HG02973 (cell line): ENCODE measurements around the gene NR3C2.
"Not testable (repeated sequence)": the region's sequence is repeated elsewhere in the genome, so short reads cannot be mapped to it uniquely, and the experiment has no call there.

ENCODE experiments used
- ATAC-seq: cut with Tn5 transposase; IDR thresholded peaks from one replicate; pipeline ENCODE4 v1.9.1; 2021; ENCODE audit warnings: moderate library complexity; ENCODE audit not compliant: unreplicated experiment

The NR3C2 gene

DNA sequence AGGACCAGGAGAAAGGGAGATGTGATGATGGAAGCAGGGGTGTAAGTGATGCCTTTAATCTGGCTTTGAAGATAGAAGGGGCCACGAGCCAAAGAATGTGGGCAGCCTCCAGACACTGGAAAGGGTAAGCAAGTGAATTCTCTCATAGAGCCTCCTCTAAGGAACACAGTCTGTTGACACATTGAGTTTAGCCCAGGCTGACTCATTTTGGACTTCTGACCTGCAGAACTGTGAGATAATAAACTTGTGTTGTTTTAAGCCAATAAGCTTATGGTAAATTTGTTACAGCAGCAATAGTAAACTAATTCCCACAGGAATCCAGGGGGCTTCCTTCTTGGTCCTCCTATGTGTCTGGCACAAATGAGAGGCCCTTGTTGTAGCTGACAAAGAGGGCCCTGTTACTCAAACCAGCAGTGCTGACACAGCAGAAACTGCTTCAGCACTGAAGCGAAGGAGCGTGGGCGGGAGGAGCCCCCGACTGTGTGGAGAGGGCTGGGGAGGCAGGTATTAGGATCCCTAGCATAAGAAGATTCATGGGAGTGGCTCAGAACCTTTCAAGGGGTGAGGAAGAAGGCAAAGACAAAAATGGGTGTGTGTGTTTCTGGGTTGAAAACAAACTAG is 268.7 kb downstream of the NR3C2 start:
- no peak for ATAC-seq

DNA sequence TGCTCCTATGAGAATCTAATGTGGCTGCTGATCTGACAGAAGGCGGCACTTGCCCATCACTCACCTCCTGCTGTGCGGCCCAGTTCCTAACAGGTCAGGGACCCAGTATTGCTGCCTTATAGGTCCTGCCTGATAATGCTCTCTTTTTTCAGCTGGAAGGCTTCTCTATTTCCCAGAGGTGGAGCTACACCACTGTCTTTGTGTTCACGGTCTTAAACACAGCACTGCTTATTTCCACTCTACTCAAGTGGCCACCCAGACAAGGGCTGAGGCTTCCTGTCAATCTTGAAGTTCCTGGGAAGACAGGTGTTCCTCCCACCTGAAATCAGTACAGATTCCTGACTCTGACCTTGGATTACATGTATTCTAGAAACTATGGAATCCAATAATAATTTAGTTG is 270.6 kb downstream of the NR3C2 start:
- no peak for ATAC-seq

DNA sequence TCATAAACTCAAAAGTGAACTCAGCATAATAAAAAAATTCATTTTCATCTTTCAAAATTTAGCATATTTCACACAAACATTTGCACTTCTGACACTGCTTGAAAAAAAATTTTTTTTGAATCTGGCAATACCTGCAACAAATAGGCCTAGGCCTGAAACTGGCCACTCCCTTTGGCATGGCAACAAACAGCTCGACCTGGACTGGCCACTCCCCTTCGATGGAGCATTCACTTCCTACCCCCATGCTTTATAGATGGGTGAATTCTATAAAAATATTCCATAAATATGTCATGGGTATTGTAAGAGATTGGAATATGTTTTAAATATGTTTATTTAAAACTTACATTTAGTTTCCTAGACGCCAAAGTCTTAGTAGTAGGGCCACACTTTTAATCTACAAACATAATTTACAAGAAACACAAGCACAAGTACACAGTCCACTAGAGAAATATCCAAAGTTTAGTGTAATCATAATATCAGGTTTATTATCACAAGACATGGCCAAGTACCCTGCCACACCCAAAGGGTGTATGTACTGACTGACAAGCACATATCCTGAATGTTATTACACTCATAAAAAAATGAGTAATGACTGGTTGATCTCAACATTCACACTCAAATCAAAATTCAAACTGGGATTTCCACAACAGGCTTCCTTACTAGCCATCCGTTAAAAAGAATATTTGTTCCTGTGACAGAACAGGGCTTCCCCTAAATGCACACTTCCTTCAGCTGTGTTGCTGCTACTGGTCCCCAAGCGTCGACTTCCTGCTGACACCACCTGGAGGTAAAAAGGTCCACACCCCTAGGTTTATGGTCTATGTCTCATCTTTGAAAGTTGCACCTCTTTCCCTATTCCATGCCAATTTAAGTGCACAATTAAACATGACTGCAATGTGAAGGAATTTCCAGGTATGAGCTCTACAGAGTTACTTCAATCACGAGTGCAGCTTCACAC is 271.5 kb downstream of the NR3C2 start:
- no peak for ATAC-seq

GRCh38 chr4:148166132-148166591 is 276.1 kb downstream of the NR3C2 start:
- ATAC-seq = no peak

- no peak for ATAC-seq
These were observed 277.7 kb downstream of the NR3C2 start for GRCh38 chr4:148164557-148164956.

DNA sequence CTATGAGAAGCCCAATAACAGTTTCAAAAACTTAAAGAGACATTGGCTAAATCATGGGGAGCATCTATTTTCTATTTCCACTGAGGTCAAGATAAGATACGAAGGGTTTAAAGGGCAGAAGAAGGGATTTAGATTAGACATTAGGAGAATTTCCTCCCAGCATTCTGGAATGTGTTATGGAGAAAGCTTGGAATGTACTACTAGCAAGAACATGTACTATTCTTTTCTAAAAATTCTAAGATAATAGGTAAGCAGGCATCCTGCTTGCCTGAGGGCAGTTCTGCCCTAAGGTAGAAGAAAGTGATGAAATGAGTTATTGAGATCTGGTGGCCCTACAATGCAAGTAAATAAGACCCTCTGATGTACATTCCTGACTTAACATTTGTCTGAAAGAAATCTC is 279.2 kb downstream of the NR3C2 start:
- ATAC-seq = no peak

DNA sequence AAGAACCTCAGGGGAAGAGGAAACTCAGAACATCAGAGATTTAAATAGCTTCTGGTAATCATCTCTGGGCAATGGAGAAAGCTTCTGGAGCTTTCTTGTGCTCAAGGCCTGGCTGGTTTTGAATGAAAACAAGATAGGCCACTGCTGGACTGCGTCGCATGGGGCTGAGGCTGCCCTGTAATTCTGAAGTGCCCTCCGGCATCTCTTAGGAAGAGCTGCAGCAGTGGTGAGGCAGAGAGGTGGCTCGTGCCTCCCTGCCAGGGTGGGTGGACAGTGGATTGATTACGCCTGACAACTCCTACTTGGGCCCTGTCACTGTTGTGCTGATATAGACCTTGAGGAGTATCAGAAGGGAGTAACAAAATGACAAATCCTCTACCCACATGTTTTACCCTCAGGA is 279.7 kb downstream of the NR3C2 start:
- no peak for ATAC-seq

DNA sequence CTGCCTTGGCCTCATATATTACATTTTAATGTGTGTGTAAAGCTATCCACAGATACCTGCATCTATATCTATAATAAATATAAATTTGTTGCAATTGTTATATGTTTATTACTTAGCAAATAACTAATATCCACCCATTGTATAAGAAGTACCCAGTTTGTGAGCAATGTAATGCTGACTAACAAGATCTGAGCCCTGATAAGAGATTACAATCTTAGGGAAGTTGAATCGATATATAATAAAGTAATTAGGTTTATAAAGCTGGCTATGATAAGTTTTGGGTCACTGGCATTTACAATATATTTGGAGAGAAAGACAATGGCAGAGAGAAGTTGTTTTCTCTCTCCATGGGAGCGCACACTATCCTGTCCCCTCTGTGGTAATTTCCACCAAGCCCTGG is 280.6 kb downstream of the NR3C2 start:
- no peak for ATAC-seq

DNA sequence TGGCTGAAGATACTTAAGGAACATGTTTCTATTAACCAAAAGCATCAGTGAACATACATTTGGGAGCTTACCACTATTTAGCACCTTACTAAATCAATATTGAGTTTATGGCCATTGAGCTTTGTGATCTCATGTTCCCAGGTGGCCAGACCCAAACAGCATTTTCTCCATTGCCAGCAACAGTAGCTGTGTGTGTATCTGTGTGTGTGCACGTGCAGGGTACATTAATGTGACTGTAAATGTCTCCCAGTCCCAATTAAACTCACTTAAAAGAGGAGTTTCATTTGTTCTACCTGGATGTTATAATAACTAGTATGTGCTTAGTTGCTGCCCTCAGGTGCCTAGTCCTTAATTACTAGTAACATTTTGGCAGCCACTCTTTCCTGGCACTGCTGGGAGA is 282.4 kb downstream of the NR3C2 start:
- no peak for ATAC-seq

GRCh38 chr4:148154769-148155168 is 287.4 kb downstream of the NR3C2 start:
- ATAC-seq = no peak

- ATAC-seq = no peak
These were observed 289.2 kb downstream of the NR3C2 start for GRCh38 chr4:148152868-148153625.

DNA sequence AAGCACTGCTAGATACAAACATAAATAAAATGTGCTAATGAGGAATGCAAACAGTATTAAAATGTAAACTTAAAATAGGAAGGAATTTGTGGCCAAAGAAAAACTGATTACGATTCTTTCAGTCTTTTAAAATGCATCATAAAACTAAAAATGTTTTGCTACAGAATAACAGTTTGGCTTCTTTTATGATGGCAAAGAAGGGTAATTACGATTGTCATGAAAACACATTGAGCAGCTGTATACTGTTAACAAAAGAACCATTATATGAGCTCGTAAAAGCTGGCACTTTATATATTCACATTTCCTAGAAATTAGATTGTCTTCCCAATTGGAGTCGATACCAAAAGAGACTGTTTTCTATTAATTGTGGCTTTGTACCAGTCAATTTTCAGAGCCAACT is 290.4 kb downstream of the NR3C2 start:
- ATAC-seq = no peak

DNA sequence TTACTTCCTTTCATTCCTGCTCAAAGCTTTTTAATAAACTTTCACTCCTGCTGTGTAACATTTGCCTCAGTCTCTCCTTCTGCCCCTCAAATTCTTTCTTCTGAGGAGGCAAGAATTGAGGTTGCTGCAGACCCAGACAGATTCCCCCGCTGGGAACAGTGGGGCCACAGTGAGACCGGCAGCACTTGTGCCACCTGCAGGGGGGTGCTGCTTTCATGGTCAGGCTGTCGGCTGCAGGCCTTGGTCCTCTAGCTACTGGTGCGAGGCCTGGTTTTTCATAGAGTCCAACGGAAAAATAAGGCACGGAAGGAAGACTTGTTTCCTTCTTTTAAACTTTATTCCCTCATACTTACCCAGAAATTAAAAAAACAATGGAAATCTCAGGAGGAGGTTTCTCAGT is 296.7 kb downstream of the NR3C2 start:
- ATAC-seq = no peak

GRCh38 chr4:148143174-148143573 is 299.0 kb downstream of the NR3C2 start:
- no peak for ATAC-seq

DNA sequence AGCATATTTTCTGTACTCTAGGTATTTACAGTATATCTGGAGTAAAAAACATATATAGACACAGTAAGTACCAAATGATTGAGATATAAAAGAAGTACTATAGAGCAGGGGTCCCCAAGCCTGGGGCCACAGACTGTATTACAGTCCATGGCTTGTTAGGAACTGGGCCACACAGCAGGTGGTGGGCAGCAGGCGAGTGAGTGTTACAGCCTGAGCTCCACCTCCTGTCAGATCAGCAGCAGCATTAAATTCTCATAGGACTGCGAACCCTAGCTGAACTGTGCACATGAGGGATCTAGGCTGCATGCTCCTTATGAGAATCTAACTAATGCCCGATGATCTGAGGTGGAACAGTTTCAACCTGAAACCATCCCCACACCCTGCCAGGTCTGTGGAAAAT is 300.7 kb downstream of the NR3C2 start:
- no peak for ATAC-seq

- ATAC-seq = no peak
These were observed 315.4 kb downstream of the NR3C2 start for GRCh38 chr4:148126825-148127224.

- no peak for ATAC-seq
These were observed 317.7 kb downstream of the NR3C2 start for GRCh38 chr4:148124512-148124911.

DNA sequence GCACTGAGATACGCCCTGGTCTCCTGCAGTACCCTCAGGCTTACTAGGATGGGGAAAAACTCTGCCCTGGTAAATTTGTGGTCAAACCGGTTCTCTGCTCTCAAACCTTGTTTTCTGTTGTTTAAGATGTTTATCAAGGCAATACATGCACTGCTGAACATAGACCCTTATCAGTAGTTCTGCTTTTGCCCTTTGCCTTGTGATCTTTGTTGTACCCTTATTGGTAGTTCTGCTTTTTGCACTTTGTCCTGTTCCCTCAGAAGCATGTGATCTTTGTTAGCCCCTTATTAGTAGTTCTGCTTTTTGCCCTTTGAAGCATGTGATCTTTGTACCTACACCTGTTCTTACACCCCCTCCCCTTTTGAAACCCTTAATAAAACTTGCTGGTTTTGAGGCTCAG is 319.1 kb downstream of the NR3C2 start:
- ATAC-seq = not testable (repeated sequence)

GRCh38 chr4:148120216-148120615 is 322.0 kb downstream of the NR3C2 start:
- no peak for ATAC-seq

DNA sequence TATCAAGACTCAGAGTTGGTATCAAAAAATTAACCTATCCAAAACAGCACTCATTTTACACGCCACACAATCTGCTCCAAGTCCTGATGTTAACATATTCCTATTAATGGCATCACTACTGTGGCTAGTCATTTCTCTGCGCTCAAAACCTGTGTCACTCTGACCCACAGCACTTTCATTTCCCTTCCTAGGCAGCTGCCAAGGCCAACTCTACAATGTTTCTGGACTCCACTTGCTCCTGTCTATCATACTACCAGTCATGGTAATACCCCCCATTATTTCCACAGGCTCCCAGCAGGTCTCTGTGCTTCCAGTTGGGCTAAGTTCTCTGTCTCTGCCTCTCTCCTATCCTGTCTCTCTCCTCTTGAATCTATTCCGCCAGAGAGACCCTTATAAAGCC is 323.6 kb downstream of the NR3C2 start:
- ATAC-seq = no peak

- no peak for ATAC-seq
These were observed 324.0 kb downstream of the NR3C2 start for GRCh38 chr4:148118179-148118578.

- ATAC-seq = no peak
These were observed 325.2 kb downstream of the NR3C2 start for GRCh38 chr4:148116969-148117368.
